ENCODE measurements around the gene DHX35. TPM values are rescaled to one million over a fixed set of nuclear protein-coding genes. Genes with fewer than 3 reads are reported as not detected.

Gene DHX35
- total RNA-seq, 2 experiments from 2014 or later = 9.5 to 10.3 TPM

DNA sequence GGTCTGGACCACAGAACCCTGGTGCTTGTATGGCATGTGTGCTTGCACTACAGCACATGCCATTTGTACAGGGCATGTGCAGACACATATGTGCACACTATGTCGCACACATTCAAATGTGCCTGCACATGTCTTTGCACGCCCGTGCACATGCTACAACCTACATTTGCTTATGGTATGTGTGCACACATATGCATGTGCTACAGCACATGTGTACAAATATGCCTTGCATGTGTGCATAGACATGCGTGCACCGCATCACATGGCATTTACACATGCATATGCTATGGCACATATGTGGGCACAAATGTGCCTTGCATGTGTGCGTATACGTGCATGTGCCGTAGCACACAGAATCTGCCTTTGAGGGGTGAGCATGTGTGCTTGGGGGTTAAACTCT is 90.5 kb downstream of the DHX35 start:
- intact Hi-C loops (cut with micrococcal nuclease) = no loop called here
- no peak for DNase-seq
- peaks cover 2% of the 10 kb centered on the region for H3K27me3 Mint-ChIP-seq (ENCODE audit: low read depth)
- no peak overlapping the region for H3K4me3 Mint-ChIP-seq
- H3K9me3 Mint-ChIP-seq = no peaks in the 10 kb centered on the region
- H3K27ac Mint-ChIP-seq = no peak overlapping the region
- CTCF ChIA-PET = interaction anchor here (5.2 kb wide), 1 partner anchor 28 kb away, joined by 90 read pairs; no protein-coding TSS in a partner anchor
- no peaks in the 10 kb centered on the region for H3K36me3 Mint-ChIP-seq (ENCODE audit: low read depth)
- H3K4me1 Mint-ChIP-seq (ENCODE audit: low read depth) = peaks cover 6% of the 10 kb centered on the region

DNA sequence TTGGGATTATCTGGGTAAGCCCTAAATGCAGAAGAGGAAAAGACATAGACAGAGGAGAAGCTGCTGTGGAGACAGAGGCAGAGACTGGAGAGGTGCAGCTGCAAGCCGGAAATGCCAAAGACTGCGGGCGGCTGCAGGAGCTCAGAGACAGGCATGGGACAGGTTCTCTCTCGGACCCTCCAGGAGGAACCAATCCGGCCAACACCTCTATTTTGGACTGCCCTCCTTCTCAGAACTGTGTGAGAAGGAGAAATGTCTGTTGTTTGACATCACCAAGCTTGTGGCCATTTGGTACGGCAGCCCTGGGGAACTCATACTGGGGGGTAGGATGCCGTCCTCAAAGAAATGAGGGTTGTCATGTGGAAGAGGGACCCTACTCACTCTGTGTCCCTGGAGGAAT is 95.0 kb downstream of the DHX35 start:
- CTCF ChIA-PET = interaction anchor here (1.1 kb wide), 1 partner anchor 8 kb away, joined by 8 read pairs; no protein-coding TSS in a partner anchor
- no peak for DNase-seq
- H3K9me3 Mint-ChIP-seq = no peaks in the 10 kb centered on the region
- no peaks in the 10 kb centered on the region for H3K36me3 Mint-ChIP-seq (ENCODE audit: low read depth)
- H3K27me3 Mint-ChIP-seq (ENCODE audit: low read depth) = peaks cover 2% of the 10 kb centered on the region
- no peak overlapping the region for H3K27ac Mint-ChIP-seq
- H3K4me1 Mint-ChIP-seq (ENCODE audit: low read depth) = no peaks in the 10 kb centered on the region
- H3K4me3 Mint-ChIP-seq = no peak overlapping the region
- intact Hi-C loops (cut with micrococcal nuclease) = no loop called here

DNA sequence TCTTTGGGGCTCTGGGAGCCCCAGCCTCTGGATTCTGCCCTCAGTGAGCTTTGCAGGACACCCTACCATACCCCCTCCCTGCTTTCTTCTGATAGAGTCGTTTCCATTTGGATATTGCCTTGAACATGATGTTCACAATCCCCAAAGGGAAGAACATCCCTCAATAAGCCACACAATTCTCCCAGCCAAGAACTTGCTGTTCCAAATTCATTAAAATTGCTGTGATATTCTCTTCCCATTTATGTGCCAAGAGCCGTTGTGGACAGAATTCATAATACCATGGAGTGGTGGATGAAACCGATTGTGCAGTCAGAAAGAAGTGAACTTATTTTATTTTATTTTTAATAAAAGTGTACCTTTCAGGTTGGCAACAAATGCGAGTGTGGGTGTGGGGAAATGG is 95.8 kb downstream of the DHX35 start:
- no peak for DNase-seq
- CTCF ChIA-PET = interaction anchor here (1.1 kb wide), 1 partner anchor 9 kb away, joined by 8 read pairs; no protein-coding TSS in a partner anchor
- Mint-ChIP-seq H3K36me3 (ENCODE audit: low read depth) (no peaks in the 10 kb centered on the region), H3K27me3 (ENCODE audit: low read depth) (peaks cover 2% of the 10 kb centered on the region), H3K9me3 (no peaks in the 10 kb centered on the region), H3K4me3 (no peak overlapping the region), H3K27ac (no peak overlapping the region), H3K4me1 (ENCODE audit: low read depth) (no peaks in the 10 kb centered on the region)
- intact Hi-C loops (cut with micrococcal nuclease) = no loop called here

DNA sequence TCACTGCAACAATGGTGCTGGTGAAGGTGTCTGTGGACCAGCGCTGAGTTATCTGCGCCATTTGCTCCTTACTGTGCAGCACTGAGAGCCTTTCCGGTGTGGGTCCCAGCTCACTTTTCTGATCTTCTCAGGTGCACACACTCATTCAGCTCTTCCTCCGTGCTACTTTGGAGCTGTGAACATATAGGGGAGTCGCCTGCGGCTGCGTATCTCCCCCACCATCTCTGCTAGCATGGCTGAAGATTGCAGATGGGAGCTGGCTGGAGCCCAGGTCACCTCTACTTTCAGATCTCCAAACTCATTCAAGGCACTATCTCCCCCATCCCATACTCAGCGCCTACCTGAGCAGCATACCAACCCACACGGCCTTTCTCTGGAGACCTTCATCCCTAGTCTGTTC is 96.9 kb downstream of the DHX35 start:
- intact Hi-C loops (cut with micrococcal nuclease) = no loop called here
- Mint-ChIP-seq H3K4me3 (no peak overlapping the region), H3K27ac (no peak overlapping the region), H3K36me3 (ENCODE audit: low read depth) (no peaks in the 10 kb centered on the region), H3K27me3 (ENCODE audit: low read depth) (peaks cover 2% of the 10 kb centered on the region), H3K4me1 (ENCODE audit: low read depth) (no peaks in the 10 kb centered on the region), H3K9me3 (no peaks in the 10 kb centered on the region)
- CTCF ChIA-PET = interaction anchor here (0.6 to 0.7 kb wide), 2 partner anchors 17 to 18 kb away, joined by 3 to 6 read pairs; no protein-coding TSS in a partner anchor
- no peak for DNase-seq

DNA sequence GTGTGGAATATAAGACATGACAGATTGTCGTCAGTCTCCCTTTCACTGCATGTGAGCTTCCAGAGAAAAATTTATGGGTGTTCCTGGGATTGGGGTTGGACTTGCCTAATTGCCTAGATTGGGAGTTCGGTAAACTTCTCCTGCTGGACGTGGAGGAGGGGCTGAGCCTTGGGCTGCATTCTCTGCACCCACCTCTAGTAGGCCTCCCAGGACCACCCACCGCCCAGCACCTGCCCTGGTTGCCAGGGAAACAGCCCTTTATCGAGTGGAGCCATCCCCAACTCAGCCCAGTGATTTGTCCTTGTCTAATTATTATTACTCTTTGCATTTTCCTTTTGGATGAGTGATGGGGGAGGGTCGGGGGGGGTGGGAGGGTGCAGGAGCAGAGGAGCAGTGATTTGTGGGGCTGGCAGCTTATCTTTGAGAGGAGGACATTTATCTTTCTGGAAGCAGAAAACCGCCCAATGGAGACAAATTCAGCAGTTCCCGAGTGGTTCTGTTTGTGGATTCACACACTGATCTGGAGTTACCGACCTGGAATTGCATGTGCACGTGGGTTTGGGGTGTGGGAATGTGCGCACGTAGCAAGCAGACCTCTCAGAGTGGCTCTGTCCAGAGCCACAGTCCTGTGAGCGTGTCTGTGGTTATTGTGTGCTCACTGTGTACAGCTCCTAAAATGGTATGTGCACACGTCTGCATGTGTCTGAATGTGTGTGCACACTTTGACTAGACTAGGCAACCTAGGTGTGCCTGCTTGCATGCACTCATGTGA is 104.5 kb downstream of the DHX35 start:
- Mint-ChIP-seq H3K27ac (no peak overlapping the region), H3K4me1 (ENCODE audit: low read depth) (no peaks in the 10 kb centered on the region), H3K4me3 (no peak overlapping the region), H3K36me3 (ENCODE audit: low read depth) (no peaks in the 10 kb centered on the region), H3K27me3 (ENCODE audit: low read depth) (peaks cover 3% of the 10 kb centered on the region), H3K9me3 (no peaks in the 10 kb centered on the region)
- intact Hi-C loops (cut with micrococcal nuclease) = no loop called here
- CTCF ChIA-PET = interaction anchor here (1.0 to 3.5 kb wide), 5 partner anchors 12 to 142 kb away, joined by 3 to 16 read pairs (median 4); no protein-coding TSS in a partner anchor
- no peak for DNase-seq

DNA sequence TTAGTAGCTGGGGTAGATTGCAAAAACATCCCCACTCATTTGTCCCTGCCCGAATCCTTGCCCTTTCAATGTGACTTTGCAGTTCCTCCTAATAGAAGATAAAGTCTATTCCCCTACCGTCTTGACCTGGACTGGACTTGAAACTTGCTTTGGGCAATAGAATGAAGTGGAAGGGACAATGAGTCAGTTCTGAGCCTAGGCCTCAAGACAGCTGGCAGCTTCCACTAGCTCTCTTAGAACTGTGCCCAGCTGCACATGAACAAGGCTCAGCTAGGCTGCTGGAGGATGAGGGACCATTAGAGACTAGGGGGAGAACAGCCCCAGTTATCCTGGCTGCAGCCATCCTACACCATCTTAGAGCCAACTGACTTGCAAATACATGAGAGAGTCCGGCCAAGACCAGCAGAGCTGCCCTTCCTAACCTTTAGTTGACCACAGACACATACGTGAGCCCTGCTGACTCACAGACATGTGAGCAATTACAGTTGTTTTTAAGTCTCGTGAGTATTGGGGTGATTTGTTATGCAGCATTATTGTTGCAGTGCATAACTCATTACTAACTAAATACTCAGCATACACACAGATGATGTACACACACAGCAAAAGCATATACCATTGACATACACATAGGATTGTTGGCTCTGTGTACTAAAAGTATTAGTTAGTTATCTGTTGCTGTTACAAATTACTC is 105.5 kb downstream of the DHX35 start:
- CTCF ChIA-PET = interaction anchor here (1.0 to 3.5 kb wide), 5 partner anchors 13 to 143 kb away, joined by 3 to 16 read pairs (median 4); no protein-coding TSS in a partner anchor
- no peak for DNase-seq
- Mint-ChIP-seq H3K4me3 (no peak overlapping the region), H3K27me3 (ENCODE audit: low read depth) (peaks cover 3% of the 10 kb centered on the region), H3K4me1 (ENCODE audit: low read depth) (no peaks in the 10 kb centered on the region), H3K36me3 (ENCODE audit: low read depth) (no peaks in the 10 kb centered on the region), H3K9me3 (no peaks in the 10 kb centered on the region), H3K27ac (no peak overlapping the region)
- intact Hi-C loops (cut with micrococcal nuclease) = no loop called here

DNA sequence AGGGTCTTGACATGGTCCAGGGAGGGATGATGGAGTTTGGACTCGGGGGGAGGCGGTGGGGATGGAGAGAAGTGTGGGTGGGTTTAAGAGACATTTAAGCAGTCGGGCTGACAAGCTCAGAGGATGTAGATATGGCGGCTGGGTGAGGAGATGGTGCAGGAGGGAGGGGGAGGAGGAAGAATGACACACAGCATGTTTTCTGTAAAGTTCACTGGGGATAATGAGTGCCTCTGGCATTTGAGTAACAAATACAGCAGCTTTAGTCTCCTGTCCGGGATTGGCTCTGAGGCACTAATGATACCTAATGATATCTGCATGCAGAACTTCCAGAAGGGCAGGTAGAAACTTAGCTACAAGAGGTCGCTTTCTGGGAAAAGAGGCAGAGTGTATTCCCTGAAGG is 107.8 kb downstream of the DHX35 start:
- no peak for DNase-seq
- H3K27me3 Mint-ChIP-seq (ENCODE audit: low read depth) = peaks cover 6% of the 10 kb centered on the region
- H3K4me3 Mint-ChIP-seq = no peak overlapping the region
- H3K9me3 Mint-ChIP-seq = no peaks in the 10 kb centered on the region
- H3K4me1 Mint-ChIP-seq (ENCODE audit: low read depth) = no peaks in the 10 kb centered on the region
- CTCF ChIA-PET = interaction anchor here (1.3 to 2.6 kb wide), 3 partner anchors 11 to 21 kb away, joined by 3 to 11 read pairs (median 5); no protein-coding TSS in a partner anchor
- H3K27ac Mint-ChIP-seq = no peak overlapping the region
- intact Hi-C loops (cut with micrococcal nuclease) = no loop called here
- H3K36me3 Mint-ChIP-seq (ENCODE audit: low read depth) = no peaks in the 10 kb centered on the region

DNA sequence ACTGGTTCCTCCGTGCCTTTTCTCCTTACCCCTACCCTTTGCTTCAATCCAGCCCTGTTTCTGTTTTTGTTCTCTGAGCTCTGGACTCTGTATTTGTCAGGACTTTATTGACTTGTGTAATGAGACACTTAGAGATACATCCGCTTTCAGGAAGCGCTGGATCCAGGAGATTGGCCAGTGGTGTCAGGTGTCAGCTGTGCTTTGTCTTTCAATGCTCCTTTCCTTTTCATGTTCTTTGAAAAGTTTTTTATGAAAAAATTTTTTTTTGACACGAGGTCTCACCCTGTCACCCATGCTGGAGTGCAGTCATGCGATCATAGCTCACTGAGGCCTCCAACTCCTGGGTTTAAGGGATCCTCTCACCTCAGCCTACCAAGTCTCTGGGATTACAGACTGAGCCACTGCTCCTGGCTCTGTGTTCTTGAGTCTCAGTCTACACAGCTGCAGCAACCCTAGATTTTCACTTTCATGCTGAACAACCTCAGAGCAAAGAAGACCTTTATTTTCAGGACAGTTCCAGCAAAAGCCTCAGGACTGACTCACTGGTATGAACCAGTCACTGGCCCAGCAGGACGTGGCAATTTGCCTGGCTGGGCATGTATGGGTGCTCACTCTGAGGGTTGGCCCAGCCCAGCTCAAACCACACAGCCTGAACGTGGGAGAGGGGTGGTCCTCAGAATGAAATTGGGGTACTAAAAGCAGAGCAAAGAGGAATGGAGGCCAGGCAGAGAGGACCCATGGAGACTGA is 108.5 kb downstream of the DHX35 start:
- CTCF ChIA-PET = interaction anchor here (1.3 to 2.6 kb wide), 3 partner anchors 10 to 20 kb away, joined by 5 to 11 read pairs (median 8); no protein-coding TSS in a partner anchor
- Mint-ChIP-seq H3K4me3 (no peak overlapping the region), H3K27me3 (ENCODE audit: low read depth) (peaks cover 8% of the 10 kb centered on the region), H3K9me3 (no peaks in the 10 kb centered on the region), H3K27ac (no peak overlapping the region), H3K36me3 (ENCODE audit: low read depth) (no peaks in the 10 kb centered on the region), H3K4me1 (ENCODE audit: low read depth) (no peaks in the 10 kb centered on the region)
- no peak for DNase-seq
- intact Hi-C loops (cut with micrococcal nuclease) = no loop called here

DNA sequence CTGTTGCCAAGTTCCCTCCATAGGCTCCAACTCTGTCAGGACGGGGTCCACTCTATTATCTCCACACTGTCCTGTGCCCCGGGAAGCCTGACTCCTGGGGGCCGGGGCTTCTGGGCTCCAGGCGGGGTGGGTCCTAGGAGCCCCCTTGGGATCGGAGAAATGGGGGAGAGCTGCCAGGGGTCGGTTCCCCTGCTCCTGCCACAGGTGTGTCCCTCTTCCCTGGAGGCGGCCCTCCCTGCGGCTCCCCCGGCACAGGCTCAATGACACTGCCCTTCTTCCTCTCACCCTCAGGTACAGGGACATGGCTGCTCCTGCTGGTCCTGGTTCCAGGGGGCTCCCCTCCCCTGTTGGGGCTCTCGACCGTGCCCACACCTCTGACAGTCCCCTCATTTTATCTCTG is 110.0 kb downstream of the DHX35 start:
- H3K36me3 Mint-ChIP-seq (ENCODE audit: low read depth) = no peaks in the 10 kb centered on the region
- no peaks in the 10 kb centered on the region for H3K4me1 Mint-ChIP-seq (ENCODE audit: low read depth)
- intact Hi-C loops (cut with micrococcal nuclease) = no loop called here
- CTCF ChIA-PET = interaction anchor here (2.0 kb wide), 1 partner anchor 9 kb away, joined by 8 read pairs; no protein-coding TSS in a partner anchor
- H3K4me3 Mint-ChIP-seq = no peak overlapping the region
- DNase-seq = no peak
- no peaks in the 10 kb centered on the region for H3K9me3 Mint-ChIP-seq
- no peak overlapping the region for H3K27ac Mint-ChIP-seq
- H3K27me3 Mint-ChIP-seq (ENCODE audit: low read depth) = peaks cover 8% of the 10 kb centered on the region

DNA sequence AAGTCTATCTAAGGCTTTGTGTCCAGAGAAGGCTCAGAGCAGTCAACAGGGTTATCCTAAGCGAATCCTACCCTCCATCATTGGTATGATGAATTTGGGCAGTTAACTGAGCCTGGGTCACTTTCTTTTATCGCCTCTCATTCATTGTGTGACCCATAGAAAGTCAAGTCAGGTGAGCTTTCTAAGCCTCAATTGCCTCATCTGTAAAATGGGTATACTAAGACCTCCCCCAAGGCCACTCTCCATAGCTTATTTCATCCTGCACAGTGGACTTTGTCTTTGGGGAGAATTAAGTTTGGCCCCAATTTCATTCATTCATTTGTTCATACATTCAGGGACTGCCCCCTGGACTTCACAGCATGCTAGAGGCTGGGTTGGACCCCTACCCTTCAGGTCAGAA is 110.5 kb downstream of the DHX35 start:
- CTCF ChIA-PET = interaction anchor here (2.0 kb wide), 1 partner anchor 8 kb away, joined by 8 read pairs; no protein-coding TSS in a partner anchor
- DNase-seq = no peak
- H3K27ac Mint-ChIP-seq = no peak overlapping the region
- intact Hi-C loops (cut with micrococcal nuclease) = no loop called here
- H3K27me3 Mint-ChIP-seq (ENCODE audit: low read depth) = peaks cover 8% of the 10 kb centered on the region
- H3K36me3 Mint-ChIP-seq (ENCODE audit: low read depth) = no peaks in the 10 kb centered on the region
- no peak overlapping the region for H3K4me3 Mint-ChIP-seq
- H3K9me3 Mint-ChIP-seq = no peaks in the 10 kb centered on the region
- H3K4me1 Mint-ChIP-seq (ENCODE audit: low read depth) = no peaks in the 10 kb centered on the region

DNA sequence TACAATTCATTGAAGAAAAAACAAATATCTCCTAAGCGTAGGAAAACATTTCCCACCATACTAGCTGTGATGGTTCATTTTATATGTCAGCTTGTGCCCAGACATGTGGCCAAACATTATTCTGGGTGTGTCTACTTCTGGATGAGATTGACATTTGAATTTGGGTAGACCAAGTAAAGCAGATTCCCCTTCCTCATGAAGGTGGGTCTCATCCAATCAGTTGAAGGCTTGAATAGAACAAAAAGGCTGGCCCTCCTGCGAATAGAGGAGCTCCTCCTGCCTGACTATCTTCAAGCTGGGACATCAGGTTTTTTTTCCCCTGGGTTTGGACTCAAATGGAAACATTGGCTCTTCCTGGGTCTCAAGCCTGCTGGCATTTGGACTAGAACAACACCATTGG is 113.6 kb downstream of the DHX35 start:
- H3K4me1 Mint-ChIP-seq (ENCODE audit: low read depth) = no peaks in the 10 kb centered on the region
- H3K36me3 Mint-ChIP-seq (ENCODE audit: low read depth) = no peaks in the 10 kb centered on the region
- H3K27ac Mint-ChIP-seq = no peak overlapping the region

DNA sequence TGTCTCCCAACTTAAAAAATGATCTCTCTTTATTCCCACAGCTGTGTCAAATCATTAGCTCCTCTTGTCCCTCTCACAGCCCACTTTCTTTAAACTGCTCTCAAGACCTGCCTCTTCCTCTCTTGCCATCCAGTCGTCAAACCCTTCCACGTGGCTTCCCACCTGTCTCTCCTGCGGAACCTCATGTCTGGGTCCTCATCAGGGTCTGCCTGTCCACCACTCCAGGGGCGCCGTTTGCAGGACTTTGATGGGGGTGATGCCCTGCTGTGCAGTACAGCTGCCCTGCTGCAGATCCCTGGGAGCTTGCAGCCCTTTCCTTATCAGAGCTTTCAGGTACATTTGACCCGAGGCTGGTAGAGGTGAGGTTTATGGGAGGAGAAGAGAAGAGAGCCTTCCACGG is 114.8 kb downstream of the DHX35 start:
- Mint-ChIP-seq H3K9me3 (no peaks in the 10 kb centered on the region), H3K27ac (no peak overlapping the region), H3K36me3 (ENCODE audit: low read depth) (no peaks in the 10 kb centered on the region), H3K27me3 (ENCODE audit: low read depth) (peaks cover 15% of the 10 kb centered on the region), H3K4me3 (no peak overlapping the region), H3K4me1 (ENCODE audit: low read depth) (no peaks in the 10 kb centered on the region)
- no peak for DNase-seq
- intact Hi-C loops (cut with micrococcal nuclease) = no loop called here
- CTCF ChIA-PET = interaction anchor here (0.7 to 4.5 kb wide), 2 partner anchors 18 to 27 kb away, joined by 3 to 36 read pairs; no protein-coding TSS in a partner anchor

More for the DNA sequence above, 113.6 kb downstream of the DHX35 start:
- H3K27me3 Mint-ChIP-seq (ENCODE audit: low read depth) = peaks cover 11% of the 10 kb centered on the region
- CTCF ChIA-PET = interaction anchor here (0.6 to 4.5 kb wide), 5 partner anchors 8 to 344 kb away, joined by 3 to 36 read pairs (median 3); no protein-coding TSS in a partner anchor
- DNase-seq = no peak
- H3K9me3 Mint-ChIP-seq = no peaks in the 10 kb centered on the region
- no peak overlapping the region for H3K4me3 Mint-ChIP-seq
- intact Hi-C loops (cut with micrococcal nuclease) = no loop called here

Measured in activated naive CD4-positive, alpha-beta T cell treated with anti-CD3 and anti-CD28 coated beads for 36 hours (primary cell).